A549 treated with CORT108297 at 1 μM for 4 hours (cell line): ENCODE measurements around the gene OR6C75. TPM values are rescaled to one million over a fixed set of nuclear protein-coding genes. Genes with fewer than 3 reads are reported as not detected.

Experiments
- total RNA-seq: library from RNA; stranded (reverse); fragments of 200-300 nt; extraction: Qiagen RNA extraction; gene quantifications from 5 replicates; pipeline ENCODE4 v1.2.3, GENCODE V29; 2022

The OR6C75 gene
- total RNA-seq = not detected in 5 replicates

DNA sequence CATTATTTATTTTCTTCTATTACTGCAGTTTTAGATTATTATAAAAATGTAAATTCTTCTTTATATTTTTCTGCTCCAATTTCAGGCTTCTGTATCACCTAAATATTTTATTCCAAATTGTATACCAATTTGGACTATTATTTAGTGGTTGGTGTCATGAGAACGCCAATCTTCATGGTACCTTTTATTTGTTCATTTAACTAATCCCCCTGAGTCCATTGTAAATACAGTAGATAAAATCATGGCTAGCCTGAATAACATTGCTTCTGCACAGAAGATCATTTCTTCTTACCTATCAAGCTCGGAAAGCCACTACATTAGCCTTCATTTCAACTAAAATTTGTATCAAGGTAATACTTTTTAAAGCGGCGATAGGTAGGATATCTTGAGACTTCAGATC, at the start of gene OR6C75:
TSS of gene OR6C75 (plus strand) at position 301 of the 400 bp plus-strand sequence. CDS start 2,136 bp downstream, outside the sequence.

DNA sequence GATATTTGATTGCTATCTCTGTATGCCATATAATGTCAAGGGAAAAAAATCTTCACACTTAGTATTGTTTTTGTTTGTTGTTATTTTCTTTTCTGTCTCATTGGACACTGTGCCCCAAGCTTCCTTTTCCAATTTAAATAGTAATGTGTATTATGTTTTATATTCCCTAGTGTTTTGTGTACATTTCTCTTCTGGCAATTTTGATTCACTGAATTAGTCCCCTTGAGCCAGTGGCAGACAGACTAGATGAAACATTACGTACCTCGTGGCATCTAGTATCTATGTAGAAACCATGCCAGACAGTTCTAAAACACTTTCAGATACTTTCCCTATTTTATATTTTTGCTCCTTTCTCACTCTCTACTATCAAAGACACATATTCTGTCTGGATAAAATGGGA, 48.7 kb upstream of the OR6C75 start, which contains the start of gene OR6C1:
TSS of gene OR6C1 (plus strand) at position 301 of the 400 bp plus-strand sequence. CDS start 6,257 bp downstream, outside the sequence.

DNA sequence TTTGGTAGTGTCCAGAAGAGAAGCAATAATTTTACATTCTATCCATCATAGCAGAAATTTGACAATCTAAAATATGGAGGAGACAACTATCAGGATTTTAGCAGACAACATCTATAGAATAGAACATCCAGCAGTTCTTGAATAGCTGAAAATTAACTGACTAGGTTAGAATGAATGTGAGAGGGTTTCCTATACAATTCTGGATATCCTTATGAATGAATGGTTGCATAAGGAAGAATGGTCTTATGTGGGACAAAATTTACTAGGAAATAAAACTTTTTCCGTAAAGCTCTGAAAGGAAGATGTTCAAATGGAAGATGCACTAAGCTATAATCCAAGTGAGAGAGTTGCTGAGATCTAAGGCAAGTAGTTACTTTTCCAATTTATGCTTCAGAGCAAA, 32.3 kb upstream of the OR6C75 start, which contains the start of gene OR6C3:
TSS of gene OR6C3 (plus strand) at position 301 of the 400 bp plus-strand sequence. CDS start 955 bp downstream, outside the sequence.

DNA sequence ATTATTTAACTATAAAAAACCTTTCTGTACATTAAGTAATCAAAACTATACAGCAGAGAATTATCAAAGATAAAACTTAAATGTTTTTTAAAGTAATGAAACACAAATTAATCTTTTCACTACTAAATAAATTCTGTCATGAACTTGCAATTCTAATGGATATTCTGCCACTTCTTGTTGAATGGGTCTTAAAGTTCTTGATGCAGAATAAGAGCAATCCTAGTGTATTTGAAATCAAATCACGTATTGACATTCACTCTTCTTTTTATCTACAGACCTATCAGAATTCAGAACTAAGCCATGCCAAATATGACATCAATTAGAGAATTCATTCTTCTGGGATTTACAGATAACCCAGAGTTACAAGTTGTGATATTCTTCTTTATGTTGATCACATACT, 37.5 kb downstream of the OR6C75 start, which contains the start of gene OR6C65:
TSS of gene OR6C65 (plus strand) at position 301 of the 400 bp plus-strand sequence. CDS start at position 301, 0 bp downstream.

Other genes with a start within 250 kb of the OR6C75 start
- not detected in 5 replicates for gene OR9K2, start 236.6 kb upstream of the OR6C75 start, total RNA-seq
- not detected in 5 replicates for gene OR10A7, start 141.9 kb upstream of the OR6C75 start, total RNA-seq
- gene OR6C74, start 118.4 kb upstream of the OR6C75 start, total RNA-seq = not detected in 5 replicates
- not detected in 5 replicates for gene OR6C6, start 66.4 kb upstream of the OR6C75 start, total RNA-seq
- gene OR6C1, start 48.6 kb upstream of the OR6C75 start, total RNA-seq = not detected in 5 replicates
- gene OR6C3, start 32.2 kb upstream of the OR6C75 start, total RNA-seq = not detected in 5 replicates
- not detected in 5 replicates for gene OR6C65, start 37.6 kb downstream of the OR6C75 start, total RNA-seq
- not detected in 5 replicates for gene OR6C76, start 63.3 kb downstream of the OR6C75 start, total RNA-seq
- gene OR6C2, start 81.1 kb downstream of the OR6C75 start, total RNA-seq = not detected in 5 replicates
- not detected in 5 replicates for gene OR6C70, start 107.2 kb downstream of the OR6C75 start, total RNA-seq
- gene OR6C68, start 129.4 kb downstream of the OR6C75 start, total RNA-seq = not detected in 5 replicates
- gene OR6C4, start 186.6 kb downstream of the OR6C75 start, total RNA-seq = not detected in 5 replicates
- gene OR2AP1, start 209.5 kb downstream of the OR6C75 start, total RNA-seq = not detected in 5 replicates